HG02870 (cell line): Measurements from ENCODE around the gene TLE3.

Source experiments
- ATAC-seq: cut with Tn5 transposase; IDR thresholded peaks from one replicate; pipeline ENCODE4 v1.9.1; 2021; ENCODE audit warnings: mild to moderate bottlenecking, moderate library complexity; ENCODE audit not compliant: unreplicated experiment

Gene TLE3

GRCh38 chr15:70099167-70099966, 1.6 kb upstream of the TLE3 start:
- ATAC-seq = peak; percentile 58

DNA sequence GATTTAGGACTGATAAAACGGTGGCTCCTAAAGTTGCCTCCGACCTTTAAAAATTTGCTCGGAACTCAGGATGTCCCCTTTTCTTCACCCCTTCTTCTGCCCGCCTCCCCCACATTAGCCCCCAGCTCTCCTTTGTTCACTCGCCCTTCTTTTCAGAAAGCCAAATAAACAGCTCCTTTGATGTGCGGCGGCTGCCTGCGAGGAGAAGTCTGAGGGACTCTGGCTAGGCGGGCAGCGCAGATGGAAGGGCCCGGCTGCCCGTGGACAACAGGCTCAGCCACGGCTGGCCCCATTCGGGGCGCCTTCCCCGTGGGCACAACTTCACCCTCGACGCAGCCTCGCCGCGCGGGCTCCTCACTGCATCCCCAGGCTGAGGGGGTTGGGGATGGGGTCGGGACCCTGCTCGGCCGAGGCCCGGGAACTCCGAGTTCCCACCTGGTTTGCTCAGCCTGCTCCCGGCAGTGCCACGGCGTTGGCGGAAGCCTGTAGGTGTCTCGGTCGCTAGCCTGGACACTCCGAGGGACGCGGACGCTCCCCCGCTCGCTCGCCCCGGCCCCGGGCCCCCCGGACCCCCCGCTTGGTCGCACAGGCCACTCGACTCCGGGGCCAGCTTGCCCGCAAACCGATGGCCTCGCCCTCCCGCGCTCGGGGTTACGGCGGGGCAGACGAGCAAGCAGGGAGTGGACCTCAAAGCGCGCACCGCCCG, 897 bp upstream of the TLE3 start:
- ATAC-seq = no peak

GRCh38 chr15:70098153-70098460, 390 bp upstream of the TLE3 start:
- no peak for ATAC-seq

DNA sequence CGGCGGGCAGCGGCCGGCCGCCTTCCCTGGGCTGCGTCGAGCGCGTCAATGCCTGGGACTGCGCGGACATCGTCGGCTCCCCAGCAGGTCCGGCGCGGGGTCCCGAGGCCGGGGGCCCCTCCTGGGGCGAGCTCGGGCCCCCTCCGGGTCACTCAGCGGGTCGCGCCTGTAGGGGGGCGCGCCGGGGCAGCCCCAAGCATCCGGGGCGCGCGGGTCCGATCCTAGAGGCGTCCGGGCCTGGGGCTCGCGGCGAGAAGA, 725 bp downstream of the TLE3 start:
- no peak for ATAC-seq

- no peak for ATAC-seq
These were observed 1.3 kb downstream of the TLE3 start for GRCh38 chr15:70096215-70097062.

GRCh38 chr15:70095408-70096214, 2.1 kb downstream of the TLE3 start:
- no peak for ATAC-seq

GRCh38 chr15:70094690-70095311, 2.9 kb downstream of the TLE3 start:
- ATAC-seq = no peak

DNA sequence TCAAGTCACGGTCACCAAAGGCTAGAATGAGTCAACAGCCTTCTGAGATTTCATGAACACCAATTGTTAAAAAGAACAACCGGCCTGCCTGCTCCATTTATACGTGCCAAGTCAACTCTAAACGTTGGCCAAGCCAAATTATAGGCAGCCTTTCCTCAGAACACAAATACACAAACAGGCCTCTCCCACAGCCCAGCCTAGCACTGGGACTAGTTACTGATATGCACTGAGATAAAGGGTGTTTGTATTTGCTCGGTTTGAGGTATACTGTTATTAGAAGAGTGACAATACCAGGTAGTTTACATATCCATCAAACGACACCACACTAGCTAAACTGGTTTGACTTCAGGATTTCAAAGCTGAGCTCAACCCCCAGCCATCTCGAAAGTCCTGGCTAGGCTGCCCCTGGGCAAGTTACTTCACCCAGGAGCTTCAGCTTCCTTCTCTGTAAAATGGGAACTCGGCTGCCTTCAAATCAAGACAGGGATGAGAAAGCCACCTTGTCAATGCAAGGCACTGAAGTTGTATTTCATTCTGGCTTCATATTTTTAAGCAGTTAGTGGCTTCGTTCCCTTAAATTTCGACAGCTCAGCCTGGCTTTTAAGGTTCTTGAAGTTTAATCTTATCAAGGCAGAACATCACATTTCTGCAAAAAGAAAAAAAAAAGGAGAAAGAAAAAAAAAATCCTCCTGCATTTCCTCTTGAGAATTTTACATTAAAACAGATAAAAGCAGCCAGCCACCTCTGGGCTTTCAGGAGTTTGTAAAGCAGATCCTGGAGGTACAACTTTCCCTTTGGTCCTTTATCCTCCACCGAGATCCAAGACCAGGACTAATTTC, 4.0 kb downstream of the TLE3 start:
- ATAC-seq = no peak

DNA sequence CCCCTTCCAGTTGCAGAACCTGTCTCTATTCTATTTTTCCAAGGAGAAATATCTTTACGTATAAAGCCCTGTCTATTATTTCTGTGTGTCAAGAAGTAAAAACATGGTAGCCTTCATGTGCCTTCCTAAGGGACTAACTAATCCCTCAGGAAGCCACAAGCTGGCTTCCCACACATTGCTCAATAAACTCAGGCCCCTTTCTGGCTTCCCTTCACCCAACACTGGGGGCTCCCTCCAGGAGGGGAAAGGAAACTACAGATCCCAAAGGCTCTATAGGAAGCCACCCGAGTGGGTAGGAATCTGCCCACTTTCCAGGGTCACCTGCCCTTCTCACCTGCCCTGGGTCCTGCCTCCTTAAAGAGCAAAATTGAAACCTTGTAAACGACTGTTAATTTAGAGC, 4.6 kb downstream of the TLE3 start:
- ATAC-seq = no peak

DNA sequence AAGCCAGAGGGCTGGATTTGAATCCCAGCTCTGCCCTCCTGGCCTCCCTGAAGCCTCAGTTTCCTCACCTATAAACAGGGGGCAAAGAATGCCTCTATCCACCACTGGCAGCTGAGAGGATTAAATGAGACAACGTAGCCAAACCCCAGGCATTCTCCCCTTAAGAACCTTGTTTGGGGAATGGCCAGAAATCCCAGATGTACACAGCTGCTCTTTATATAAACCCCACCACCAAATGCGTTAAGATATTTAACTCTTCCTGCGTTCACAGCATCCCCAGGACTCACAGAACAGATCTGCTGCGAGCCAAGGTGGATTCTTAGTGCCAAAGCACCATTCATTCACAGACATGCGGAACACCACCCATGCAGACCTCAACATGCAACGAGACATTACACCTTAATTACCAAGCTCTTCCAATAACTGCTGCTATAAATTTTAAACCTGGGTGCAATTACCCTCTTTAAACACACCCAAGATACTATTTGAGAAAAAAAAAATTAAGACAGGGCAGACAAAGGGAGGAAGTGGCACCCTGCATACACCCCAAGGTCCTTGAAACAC, 5.2 kb downstream of the TLE3 start:
- ATAC-seq = no peak

DNA sequence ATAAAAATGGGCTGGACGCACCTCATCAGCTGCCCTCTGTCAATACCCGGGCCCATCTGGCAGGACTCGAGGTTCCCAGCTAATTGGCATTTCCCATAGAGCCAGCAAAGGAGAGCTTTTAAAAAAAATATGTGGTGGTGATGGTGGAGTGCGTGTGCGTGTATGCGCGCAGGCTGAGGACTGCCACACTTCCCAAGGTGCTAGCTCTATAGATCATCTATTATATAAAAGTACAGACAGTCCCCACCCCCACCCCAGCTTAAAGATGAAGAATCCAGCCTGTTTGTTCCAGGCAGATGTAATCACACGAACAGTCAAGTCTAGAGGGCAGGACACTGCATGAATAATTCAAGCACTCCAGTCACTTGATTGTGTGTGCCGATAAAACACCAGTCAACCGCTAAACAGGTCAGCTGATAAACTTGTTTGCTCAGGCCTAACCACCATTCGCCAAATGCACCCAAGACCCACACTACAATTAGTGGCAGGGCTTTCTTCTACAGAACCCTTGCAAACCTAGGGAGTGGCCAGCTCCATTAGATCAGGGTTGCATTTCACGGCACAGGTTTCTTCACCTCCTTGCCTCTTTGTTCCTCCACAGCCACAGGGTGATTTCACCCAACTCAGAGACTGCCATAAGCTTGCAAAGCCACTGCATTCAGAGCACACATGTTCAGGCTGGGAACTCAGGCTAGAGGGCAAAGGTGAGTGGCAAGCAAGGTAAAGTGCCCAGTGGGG, 5.8 kb downstream of the TLE3 start:
- no peak for ATAC-seq

GRCh38 chr15:70090436-70091296, 7.1 kb downstream of the TLE3 start:
- no peak for ATAC-seq

GRCh38 chr15:70089692-70089971, 8.1 kb downstream of the TLE3 start:
- ATAC-seq = no peak

GRCh38 chr15:70088887-70089691, 8.6 kb downstream of the TLE3 start:
- no peak for ATAC-seq

DNA sequence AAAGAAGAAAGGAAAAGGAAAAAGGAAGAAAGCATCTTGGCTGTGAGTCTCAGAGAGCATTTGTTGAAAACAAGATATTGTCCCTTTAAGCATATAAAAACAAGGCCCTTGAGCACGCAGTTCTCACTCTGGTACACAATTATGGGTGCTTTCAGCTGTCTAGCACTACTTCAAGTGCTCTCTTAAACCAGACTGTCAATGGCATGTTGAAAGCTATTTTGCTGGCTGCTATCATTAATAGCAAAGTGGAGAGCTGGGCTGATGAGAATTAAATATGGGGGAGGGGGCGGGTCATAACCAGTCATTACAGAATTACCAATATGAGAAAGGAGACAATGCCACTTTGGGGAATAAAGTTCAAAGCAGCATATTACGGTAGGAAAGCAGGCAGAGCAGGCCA, 9.3 kb downstream of the TLE3 start:
- no peak for ATAC-seq

DNA sequence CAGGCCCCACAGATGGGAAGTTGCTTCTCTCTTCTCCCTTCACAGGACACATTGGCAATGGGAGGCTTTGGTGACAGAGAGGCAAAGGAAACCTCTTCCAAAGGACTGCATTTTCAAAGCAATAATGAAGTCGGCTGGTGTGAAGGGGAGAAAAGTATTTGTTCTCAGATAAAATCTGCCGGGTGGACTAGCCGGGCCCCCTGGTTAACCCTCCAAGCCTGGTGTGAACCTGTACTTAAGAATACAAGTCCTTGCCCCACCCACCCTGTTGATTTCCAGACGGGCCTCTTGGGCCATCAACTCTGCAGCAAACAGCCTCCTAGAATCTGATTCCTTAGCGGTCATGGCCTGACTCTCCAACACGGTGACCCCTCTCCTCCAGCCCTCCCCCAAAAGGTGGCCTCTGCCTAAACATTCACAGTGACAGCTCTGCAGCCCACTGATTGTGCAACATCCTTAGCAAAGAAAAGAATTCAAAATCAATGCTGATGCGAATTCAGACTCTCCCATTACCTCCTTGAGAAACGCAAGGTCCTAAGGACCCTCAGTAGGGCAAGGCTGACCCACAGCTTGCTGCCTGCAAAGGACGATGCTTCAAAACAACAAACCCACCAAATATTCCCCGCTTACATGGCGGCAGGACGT, 9.9 kb downstream of the TLE3 start:
- ATAC-seq = no peak

GRCh38 chr15:70086636-70087035, 11.1 kb downstream of the TLE3 start:
- ATAC-seq = no peak
